DMS114 treated with DMSO at 0.1 percent for 48 hours (cell line): ENCODE results near the gene TNS2.

ENCODE experiments used
- DNase-seq: peaks from one replicate; lab custom pipeline; 2025; ENCODE audit not compliant: unreplicated experiment; lab: John Stamatoyannopoulos, UW

The TNS2 gene

DNA sequence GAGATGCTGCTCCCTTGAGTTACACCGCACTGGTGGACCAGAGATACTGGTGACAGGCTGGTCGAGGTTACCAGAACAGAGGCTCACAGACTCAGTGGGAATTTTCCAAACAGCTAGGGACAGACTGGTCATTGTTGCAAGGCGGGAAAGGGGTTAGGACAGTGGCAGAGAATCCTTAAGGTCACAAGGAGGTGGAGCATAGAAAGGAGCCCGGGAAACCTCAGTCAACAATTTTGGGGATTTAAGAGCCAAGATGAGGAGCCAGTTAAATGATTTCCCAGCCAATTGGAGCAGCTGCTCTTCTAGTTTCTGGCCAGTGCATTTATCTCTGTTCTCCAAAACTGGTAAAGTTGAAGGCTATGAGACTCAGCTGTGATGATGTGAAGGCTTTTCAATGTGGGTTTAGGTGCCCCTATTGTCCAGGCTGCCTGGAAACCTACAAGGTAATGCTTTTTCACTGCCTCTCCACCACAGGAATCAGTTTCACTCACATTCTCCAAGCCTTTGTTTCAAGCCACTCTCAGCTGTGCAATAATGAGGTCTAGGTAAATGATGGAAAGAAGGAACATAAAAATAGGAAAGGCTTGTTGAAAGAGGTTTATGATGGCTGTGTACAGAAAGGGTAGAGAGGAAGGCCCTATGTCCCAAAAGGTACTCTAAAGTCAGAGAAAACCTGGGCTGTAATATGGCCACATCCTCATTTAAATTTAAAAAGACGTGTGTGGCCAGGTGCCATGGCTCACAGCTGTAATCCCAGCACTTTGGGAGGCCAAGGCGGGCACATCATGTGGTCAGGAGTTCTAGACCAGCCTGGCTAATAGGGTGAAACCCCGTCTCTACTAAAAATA lies 7.0 kb upstream of the TNS2 start:
- no peak for DNase-seq

DNA sequence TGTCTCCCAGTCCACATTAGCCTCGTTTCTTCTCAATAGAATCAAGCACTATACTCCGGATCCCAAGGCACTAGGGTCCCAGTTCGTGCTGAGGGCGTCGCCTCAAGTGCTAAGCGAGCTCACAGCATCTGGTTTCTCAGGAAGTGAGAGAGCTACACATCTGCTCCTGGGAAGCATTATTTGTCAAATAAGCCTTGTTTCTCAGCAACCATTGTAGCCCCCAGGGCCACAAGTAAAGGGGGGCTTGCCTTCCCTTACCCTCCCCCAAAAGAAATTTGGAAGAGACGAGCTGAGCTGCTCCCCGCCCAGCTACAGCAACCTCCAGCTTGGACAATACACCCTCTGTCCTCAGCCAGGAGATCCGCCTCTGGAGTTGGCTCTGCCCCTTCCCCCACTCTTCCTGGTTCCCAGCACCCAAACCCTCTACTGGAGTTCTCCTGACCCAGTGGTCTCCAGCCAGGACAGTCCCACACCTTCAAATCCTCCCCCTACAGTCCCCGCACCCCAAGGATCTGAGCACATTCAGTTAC lies 5.7 kb upstream of the TNS2 start:
- no peak for DNase-seq

DNA sequence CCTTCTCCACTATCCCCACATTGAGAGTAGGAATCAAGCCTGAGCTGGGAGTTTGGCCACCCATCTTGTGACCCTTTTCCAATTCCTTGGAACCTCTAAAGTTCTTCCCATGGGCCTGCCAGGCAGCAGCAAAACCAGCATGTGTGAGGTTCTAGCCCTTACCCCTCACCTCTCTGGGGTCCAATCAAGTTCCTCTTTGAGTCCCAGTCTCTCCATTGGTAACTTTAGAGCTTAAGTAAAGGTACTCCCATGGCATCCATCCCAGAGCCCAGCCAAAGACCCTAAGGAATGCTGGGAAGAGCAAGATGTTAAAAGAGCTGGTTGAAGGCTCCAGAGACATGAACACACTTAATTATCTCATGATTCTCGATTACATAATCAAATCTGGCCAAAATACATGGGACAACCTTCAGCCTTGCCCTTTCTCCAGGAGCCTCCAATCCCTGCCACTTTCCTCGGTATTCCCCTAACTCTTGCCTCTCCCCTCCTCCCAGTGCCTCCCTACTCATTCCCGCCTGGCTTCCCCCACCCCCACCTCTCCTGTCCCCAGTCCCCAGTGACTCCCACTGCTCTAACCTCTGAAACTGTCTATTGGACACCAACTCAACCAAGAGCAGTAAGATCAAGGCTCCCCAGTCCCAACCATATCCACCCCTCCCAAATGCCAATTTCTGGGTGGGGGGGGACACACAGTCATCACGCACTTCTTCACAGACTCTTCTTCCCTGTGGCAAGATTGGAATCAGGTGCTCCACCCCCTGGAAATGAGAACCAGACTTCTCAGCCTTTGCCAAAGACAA lies 4.8 kb upstream of the TNS2 start:
- DNase-seq: no peak

DNA sequence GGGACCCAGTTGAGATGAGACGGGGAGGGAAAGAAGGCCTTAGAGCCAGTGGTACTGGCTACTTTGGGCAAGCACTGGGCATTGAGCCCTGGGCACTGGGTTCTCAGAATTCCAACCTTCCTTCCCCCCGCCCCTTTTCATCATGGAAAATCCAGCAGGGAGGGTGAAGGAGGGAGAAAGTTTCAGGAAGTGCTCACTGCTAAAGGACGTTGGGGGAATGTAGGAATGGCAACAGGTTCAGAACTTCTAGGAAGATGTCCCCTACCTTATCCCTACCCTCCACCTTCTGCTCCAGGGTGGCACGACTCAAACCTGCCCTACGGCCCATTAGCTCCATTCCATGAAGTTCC lies 4.2 kb upstream of the TNS2 start:
- DNase-seq: no peak

DNA sequence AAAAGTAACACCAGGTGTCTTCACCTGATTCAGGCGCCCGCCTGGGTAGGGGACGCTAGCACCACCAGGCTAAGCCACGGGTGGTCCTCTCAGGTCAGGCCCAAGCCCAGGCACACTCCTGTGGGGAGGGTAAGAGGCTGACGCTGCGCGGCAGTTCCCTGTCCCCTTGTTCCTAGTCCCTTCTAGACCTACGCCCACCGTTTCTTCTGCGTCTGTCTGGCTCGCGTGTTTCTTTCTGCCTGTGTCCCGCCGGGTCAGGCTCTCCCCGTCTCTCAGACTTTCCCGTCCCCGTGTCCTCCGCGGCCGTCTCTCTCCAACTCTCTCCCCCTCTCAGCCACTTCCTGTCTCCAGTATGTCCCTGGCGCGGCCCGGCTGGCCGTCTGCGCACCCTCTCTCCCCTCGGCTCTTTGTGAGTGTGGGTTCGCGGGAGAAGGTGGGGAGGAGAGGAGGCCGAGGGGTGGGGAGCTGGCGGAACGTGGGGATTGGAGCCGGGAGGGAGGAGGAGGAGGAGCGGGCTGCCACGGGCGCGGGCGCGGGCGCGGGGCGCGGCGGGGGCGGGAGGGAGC lies 3.1 kb upstream of the TNS2 start:
- DNase-seq: no peak

DNA sequence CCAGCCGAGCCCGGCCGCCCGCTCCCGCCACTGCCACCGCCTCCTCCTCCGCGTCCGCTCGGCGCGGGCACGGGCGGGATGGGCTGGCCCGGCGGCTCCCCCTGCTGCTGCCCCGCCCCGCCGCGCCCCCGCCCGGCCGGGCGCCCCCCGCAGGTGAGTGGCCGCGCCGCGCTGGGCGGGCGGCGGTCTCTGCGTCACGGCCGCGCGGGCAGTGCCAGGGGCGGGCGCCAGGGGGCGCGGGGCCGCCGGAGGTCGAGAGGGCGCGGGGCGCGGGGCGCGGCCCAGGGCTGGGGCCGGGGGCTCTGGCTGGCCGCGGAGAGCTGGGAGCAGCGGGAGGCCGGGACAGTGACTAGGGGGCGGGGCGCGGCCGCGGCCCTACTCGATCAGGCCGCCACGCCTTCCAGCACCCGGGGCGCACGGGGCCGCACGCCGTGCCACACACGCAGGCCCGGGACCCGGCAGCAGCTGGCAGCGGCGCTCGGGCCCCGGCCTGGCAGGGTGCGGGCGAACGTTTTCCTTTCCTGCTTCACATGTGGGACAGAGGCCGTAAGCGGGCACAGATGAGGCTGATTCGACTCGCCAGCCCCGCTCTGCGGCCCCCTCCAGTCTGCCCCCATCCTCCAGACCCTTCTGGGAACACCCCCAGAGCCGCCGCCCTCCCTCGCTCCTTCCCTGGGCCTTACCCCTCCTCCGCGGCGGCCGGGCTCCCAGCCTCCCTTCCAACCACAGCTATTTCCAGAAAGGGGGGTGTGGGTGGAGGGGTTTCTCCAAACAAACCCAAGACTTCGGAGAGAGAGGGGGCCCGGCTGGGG lies 2.4 kb upstream of the TNS2 start:
- DNase-seq: no peak

DNA sequence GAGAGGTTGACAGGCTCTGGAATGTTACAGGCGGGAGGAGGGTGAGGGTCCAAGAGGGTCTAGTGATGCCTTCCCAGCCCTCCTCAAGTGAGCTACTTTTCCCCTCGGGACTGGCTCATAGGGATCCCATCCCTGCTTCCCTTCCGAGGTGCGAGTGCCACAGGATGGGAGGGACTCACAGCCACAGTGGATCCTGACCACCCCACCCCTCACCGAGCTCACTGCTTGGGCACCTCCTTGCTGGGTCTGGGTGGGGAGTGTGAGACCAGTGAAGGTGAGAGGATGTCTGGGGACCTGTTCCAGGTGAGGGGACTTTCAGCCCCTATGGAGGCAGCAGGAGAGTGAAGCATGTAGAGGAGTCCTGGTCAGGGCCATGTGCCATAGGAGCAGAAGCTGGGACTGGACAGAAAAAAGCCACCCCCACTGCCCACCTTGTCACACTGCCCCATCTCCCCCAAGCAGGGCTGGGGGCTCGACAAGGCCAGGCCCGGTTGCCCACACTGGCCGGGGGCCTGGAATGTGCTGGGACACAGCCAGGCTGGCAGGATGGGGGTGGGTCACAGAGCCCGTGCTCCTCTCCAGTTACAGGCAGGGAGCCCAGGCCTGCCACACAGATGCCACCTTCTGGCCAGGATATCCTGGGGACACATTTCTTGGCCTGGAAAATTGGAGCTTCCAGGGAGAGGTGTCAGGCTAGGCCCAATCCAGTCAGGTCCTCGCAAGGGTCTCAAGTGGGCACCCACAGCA lies 1.7 kb upstream of the TNS2 start:
- DNase-seq: no peak

DNA sequence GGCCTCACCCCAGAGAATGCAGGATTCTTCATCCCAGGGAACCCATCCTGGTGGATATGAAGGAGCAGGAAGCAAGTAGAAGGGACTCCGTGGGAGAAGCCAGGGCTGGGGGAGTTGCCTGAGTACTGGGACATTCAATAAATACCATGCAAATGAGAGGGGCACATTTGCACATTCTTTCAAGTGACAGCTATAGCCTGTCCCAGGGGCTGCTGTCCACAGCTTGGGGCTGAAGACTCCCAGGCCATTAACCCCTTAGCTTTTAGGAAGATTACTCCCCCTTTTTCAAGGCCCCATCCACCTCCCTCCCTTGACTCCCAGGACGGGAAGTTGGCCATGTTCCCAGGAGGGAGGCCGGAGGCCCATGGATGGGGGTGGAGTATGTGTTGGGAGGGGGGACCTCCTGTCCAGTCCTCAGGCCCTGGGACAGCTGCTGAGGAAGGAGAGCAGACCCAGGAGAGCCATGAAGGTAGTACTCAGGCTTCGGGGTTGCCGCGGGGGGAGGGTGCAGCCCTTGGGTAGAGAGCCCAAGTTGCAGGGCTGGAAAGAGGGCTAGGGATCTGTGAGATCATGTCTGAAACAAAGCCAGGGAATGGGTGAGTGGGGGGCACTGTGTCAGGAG lies 974 bp upstream of the TNS2 start:
- DNase-seq: no peak

DNA sequence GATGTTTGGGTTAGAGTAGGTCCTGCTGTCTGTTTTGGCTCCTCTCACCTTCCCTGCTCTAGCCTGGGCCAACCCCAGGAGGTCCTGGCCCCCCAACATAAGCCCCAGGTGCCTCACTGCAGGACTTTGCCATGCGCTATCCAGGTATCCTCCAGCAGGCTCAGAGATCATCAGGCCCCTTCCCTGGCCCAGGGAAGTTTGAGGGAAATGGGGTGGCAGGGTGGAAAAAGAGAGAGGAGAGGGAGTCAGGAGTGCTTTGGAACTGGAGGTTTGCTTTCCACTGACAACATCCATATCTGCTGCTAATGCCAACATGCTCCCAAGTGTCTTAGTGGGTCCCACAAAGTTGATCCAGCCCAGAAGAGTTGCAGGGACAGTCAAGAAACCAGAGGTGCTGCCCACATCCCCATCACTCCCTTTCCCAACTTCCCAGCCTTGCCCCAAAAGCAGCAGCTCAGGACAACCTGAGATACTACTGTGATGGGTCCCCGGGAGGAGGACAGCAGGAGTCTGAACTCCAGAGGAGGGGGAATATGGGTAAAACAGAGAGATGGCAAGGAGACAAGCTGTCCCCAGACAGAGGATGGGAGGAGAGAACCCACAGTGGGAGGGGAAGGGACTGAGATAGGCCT lies 677 bp downstream of the TNS2 start:
- DNase-seq: no peak

DNA sequence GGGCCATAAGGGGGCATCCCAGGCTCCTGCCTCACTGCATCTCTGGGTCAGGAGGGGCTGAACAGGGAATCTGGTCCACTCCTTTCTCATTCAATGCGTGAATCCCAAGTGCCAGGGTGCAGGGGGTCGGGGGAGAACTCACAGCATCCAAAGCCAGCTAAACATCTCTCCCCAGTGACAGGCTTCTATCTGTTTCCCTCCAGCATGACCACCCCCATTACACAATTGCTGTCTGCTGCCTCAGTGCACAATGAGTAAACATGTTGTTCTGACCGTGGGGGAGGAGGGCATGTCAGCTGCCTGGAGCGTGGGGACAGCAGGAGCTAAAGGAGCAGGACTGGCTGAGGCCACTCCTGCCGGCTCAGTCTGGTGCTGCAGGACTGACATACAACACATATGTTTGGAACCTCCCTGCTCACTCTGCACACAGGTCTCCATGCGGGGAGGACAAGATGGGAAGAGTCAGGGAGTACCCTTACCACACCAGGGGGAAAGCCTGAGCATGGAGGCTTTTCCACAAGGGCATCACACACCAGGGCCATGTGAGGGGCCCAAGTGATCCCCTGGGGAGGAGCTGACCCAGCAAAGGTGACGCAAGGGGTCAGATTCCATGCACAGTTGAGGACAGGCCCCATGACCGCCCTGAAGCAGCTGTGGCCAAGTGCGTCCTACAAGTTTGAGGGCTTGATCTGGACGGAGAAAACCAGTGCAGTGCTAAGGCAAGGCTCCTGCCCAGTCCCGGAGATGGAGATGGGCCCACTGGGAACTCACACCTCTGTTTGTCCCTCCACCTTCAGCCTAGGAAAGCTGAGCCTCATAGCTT lies 1.4 kb downstream of the TNS2 start:
- no peak for DNase-seq

DNA sequence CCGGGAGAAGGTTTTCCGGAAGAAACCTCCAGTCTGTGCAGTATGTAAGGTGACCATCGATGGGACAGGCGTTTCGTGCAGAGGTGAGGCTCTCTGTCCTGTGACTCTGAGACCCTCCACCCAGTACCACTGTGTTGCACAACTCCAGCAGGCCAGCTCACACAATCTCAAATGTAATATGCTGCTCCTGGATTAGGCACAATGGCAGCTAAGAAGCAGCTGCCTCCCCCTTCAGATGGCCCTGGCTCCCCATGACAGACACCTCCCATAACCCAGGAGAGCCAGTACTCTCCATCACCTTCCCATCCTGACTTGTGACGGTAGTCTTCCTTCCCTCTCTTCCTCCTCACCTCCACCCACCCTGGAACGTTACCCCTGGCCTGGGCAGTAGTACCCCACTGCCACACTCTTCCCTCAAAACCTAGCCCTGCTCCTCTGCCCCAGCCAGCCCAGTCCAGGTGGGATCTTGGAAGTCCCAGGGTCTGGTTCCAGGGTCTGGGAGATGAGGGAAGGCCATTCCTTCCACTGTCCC lies 2.1 kb downstream of the TNS2 start:
- DNase-seq: no peak

DNA sequence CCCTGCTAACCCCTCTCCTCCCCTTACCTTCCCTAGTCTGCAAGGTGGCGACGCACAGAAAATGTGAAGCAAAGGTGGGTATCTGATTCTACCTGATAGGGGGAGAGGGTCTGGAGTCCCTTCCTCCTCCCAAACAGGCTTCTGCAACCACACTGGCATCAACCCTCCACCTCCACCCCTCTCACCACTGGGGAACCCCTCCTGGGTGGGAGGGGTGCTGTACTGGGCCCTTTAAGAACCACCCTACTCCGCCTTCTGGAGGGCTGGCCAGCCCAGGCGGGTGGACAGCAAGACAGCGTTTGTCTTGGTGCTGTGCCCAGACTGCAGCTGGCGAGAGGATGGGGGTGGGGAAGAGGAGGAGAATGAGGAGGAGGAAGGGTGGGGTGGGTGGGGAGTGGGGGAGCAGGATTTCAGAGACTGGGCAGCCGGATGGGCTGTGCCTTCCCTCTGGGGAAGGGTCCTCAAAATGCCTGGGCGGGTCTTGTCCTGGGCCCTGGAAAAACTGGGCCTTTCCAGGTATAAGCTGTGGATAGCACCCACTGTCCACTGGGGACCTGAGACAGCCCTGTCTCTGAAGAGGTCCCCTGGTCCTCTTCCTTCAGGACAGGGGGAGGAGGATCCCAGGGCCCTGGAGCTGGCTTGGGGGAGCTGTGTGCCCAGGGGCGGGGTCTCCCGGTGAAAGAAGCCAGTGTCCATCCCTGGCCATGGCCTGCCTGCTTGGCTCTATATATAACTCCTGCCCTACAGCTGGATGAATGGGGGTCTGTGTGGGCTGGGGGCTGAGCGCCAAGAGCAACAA lies 2.8 kb downstream of the TNS2 start:
- DNase-seq: no peak

DNA sequence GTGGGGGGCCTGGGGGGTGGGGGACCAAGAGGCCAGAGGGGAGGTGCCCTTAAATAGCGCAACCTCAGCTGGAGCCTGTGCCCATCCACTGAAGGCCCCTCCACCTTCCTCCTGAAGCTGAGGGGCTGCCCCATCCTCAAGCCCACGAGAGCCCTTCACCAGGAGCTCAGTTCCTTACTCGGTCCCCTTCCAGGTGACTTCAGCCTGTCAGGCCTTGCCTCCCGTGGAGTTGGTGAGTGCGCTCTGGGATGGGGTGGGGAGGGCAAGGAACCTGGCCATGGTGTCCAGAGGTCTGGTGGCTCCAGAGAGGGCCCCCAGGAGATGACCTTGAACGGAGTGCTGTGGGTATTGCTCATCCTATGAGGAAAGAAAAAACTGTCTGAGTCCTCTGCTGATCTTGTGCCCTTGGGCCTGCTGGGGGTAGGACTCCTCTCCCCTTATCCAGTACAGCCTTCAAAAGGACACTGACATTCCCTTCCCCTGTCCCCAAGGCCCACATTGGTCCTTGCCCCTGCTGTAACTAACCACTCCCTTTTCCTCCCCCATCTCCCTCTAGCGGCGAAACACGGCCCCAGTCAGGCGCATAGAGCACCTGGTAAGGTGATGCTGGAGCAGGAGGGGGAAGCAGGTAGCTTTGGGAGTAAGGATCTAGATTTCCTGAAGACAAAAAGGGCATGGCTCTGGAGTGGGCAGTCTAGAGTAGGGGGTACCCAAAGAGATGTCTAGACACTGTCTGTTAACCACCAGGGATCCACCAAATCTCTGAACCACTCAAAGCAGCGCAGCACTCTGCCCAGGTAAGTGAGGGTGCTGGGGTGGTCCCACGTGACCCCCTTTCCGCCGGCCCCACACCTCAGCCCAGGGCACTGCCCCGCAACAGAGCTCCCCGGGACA lies 3.6 kb downstream of the TNS2 start:
- no peak for DNase-seq

DNA sequence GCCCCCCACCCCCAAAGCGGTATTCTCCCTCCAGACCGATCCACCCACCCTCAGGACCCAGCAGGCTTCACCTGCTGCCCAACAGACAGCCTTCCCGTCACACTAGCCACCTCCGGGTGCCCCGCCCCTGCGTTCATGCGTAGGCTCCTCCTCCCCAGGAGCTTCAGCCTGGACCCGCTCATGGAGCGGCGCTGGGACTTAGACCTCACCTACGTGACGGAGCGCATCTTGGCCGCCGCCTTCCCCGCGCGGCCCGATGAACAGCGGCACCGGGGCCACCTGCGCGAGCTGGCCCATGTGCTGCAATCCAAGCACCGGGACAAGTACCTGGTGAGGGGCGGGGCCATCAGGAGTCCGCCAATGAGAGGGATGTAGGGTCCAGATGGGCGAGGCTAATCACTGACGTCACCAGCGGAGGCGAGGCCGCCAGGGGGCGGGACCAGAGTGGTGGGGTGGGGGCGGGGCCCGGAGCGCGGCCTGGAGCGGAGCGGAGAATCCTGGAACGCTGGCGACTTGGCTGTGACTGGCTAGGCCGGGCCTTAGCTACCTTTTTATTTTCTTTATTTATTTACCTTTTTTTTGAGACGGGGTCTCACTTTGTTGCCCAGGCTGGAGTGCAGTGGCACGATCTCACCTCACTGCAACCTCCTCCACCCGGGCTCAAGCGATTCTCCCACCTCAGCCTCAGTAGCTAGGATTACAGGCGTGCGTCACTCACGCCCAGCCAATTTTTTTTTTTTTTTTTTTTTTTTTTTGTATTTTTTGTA lies 4.4 kb downstream of the TNS2 start:
- peak; percentile 91 for DNase-seq

DNA sequence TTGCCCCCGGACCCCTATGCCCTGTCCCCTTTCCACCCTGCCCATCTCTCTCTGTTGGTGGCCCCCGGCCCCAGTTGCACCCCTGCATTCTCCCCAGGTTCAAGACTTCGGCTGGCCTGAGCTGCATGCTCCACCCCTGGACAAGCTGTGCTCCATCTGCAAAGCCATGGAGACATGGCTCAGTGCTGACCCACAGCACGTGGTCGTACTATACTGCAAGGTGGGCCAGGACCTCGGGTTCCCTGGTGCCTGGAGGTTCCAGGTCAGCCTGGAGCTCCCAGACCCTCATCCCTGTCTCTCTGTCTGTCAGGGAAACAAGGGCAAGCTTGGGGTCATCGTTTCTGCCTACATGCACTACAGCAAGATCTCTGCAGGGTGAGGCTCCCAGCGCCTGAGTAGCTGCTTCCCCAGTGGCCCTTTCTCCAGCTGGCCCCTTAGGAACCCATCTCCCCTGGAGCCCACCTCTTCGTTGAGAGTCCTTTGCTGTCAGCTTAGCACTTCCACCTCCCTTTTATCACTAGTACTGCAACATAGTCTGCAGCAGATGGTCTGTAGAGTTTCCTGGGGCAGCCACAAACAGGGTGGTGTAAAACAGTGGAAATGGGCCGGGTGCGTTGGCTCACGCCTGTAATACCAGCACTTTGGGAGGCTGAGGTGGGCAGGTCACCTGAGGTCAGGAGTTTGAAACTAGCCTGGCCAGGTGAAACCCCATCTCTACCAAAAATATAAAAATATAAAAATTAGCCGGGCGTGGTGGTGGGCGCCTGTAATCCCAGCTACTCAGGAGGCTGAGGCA lies 5.8 kb downstream of the TNS2 start:
- DNase-seq: no peak
